ENCODE results near the gene CTDSPL.

DNA sequence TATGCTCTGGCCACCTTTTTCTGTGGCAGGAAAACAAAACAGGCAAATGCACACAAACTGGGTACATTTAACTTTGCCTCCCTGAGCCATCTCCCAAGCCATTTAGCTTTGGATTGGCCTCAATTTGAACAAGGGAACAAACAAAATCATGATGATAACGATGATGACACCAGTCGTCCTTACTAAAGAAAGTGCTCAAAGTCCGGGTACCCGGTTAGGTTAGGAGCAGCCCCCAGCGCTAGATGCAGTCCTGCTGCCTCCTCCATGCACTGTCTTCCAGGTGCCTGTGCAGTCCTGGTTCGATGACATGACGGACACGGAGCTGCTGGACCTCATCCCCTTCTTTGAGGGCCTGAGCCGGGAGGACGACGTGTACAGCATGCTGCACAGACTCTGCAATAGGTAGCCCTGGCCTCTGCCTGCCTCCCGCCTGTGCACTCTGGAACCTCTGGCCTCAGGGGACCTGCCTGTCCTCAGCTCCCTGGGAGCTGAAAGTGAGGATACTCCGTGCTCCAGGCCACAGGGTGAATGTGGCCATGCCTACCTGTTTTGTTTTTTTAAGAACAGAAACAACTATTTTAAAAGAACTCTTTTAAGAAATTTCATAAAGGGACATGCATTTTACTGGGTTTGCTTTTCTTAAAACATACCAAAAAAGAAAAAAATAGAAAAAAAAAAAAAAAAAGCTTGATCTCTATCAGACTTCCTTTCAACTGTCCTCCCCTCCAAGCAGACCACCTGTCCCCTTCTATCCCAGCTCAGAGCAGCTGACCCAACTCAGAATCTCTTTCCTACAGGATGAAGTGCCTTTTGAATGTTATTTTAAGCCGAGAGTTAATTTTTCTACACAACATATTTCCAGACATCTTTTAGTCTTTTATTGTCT lies 119.0 kb downstream of the CTDSPL start:
- TF ChIP-seq ZNF8 (CRISPR knock-in tag; IDR thresholded peaks at IDR 0.05) (no peak), PATZ1 (CRISPR knock-in tag; IDR thresholded peaks at IDR 0.05; ENCODE audit: borderline replicate concordance) (no peak), ZC3H10 (CRISPR knock-in tag; IDR thresholded peaks at IDR 0.05) (no peak), SNAI2 (CRISPR knock-in tag; IDR thresholded peaks at IDR 0.05) (no peak), TSHZ2 (CRISPR knock-in tag; IDR thresholded peaks at IDR 0.05) (no peak), BACH2 (CRISPR knock-in tag; IDR thresholded peaks at IDR 0.05; ENCODE audit: borderline replicate concordance) (no peak), ZNF565 (CRISPR knock-in tag; conservative IDR thresholded peaks at IDR 0.05; ENCODE audit: low read depth) (no peak), CSRNP3 (CRISPR knock-in tag; IDR thresholded peaks at IDR 0.05) (no peak), TCF4 (CRISPR knock-in tag; IDR thresholded peaks at IDR 0.05; ENCODE audit: borderline replicate concordance) (no peak), ARNTL (CRISPR knock-in tag; IDR thresholded peaks at IDR 0.05; ENCODE audit: borderline replicate concordance, low read depth) (no peak)

Measured in SK-N-SH treated with all-trans-retinoic acid at 6 μM for 48 hours (cell line).